K562 (cell line): ENCODE measurements around the gene DNAAF3. TPM values are rescaled to one million over a fixed set of nuclear protein-coding genes. Genes with fewer than 3 reads are reported as not detected.

Experiments
- ATAC-seq: fragments of 200-7000 bp; cut with Tn5 transposase; 3 replicates; pipeline ENCODE4 v1.9.1; 2020; ENCODE audit warnings: moderate library complexity
- BruUV-seq: library from RNA; stranded (reverse); fragments of 400-500 nt; replicated peaks from 2 replicates; lab custom pipeline; 2021; lab: Mats Ljungman, UMichigan
- CTCF ChIA-PET: fragments of 300-600 bp; formaldehyde crosslinking; extraction: SDS; loops from one replicate; lab custom pipeline; 2021; ENCODE audit warnings: low intra/inter-chr PET ratio; lab: Yijun Ruan, JAX
- POLR2A ChIA-PET: fragments of 300-600, 350-650 bp; sonication (Branson Sonifier 250); formaldehyde crosslinking; extraction: SDS; loops from one replicate; lab custom pipeline; 2021; ENCODE audit warnings: antibody characterized with exemption, inconsistent platforms; lab: Yijun Ruan, JAX
- DNase-seq, 4 experiments: peaks; one replicate each; pipeline versions ENCODE4 v3.0.0 to v3.0.0-alpha.2; 2011 to 2018; ENCODE audit warnings: low spot score in 3 of 4, mixed read lengths in 3 of 4; ENCODE audit errors: extremely low read depth in 1 of 4
- FAIRE-seq: peaks from 2 replicates; lab custom pipeline; 2011; peaks lifted over from hg19 to GRCh38; lab: Jason Lieb, UNC
- H2AFZ ChIP-seq: 2 replicates; pipeline ENCODE4 v1.6.0; 2011; ENCODE audit warnings: low read depth, low read length, control low read depth, inconsistent platforms
- H3K27ac ChIP-seq: fragments of 200-600 bp; 3 replicates; pipeline ENCODE4 v1.8.0; 2011; ENCODE audit warnings: low read depth, mild to moderate bottlenecking, control low read depth, inconsistent platforms, low read length, moderate library complexity, mixed read lengths; ENCODE audit errors: extremely low read depth
- H3K27me3 ChIP-seq, 2 experiments: fragments of 300-600 bp in 1 of 2; 2 replicates in 1 of 2; 3 replicates in 1 of 2; pipeline versions ENCODE4 v1.6.0 to v1.8.0; 2011; ENCODE audit warnings: inconsistent platforms in 2 of 2, low read length in 2 of 2, mild to moderate bottlenecking in 1 of 2, mixed read lengths in 1 of 2, moderate library complexity in 1 of 2; ENCODE audit not compliant: control insufficient read depth in 2 of 2, insufficient read depth in 2 of 2
- H3K36me3 ChIP-seq: fragments of 300-600 bp; 3 replicates; pipeline ENCODE4 v1.8.0; 2011; ENCODE audit warnings: mild to moderate bottlenecking, low read length, inconsistent platforms; ENCODE audit not compliant: control insufficient read depth, insufficient read depth
- H3K4me1 ChIP-seq, 2 experiments: fragments of 200-600 bp in 1 of 2; replicated peaks in 1 of 2; 2 replicates in 1 of 2; 3 replicates in 1 of 2; pipeline versions ENCODE4 v1.5.1 to v1.8.0; 2011; ENCODE audit warnings: inconsistent platforms in 2 of 2, low read length in 2 of 2, mild to moderate bottlenecking in 1 of 2, mixed read lengths in 1 of 2, moderate library complexity in 1 of 2; ENCODE audit not compliant: control insufficient read depth in 2 of 2, insufficient read depth in 2 of 2
- H3K4me2 ChIP-seq: 2 replicates; pipeline ENCODE4 v1.6.1; 2011; ENCODE audit warnings: low read length, control low read depth, inconsistent platforms, mixed read lengths; ENCODE audit not compliant: insufficient read depth
- H3K4me3 ChIP-seq: fragments of 200-600 bp; sonication (generic), shearing (Covaris generic); 2 replicates; pipeline ENCODE4 v1.5.1; 2016; ENCODE audit warnings: control low read depth, inconsistent platforms
- H3K79me2 ChIP-seq: fragments of 200-600 bp; 3 replicates; pipeline ENCODE4 v1.8.0; 2011; ENCODE audit warnings: low read length, inconsistent platforms; ENCODE audit not compliant: control insufficient read depth, insufficient read depth
- H3K9ac ChIP-seq, 2 experiments: 2 replicates each; pipeline versions ENCODE4 v1.6.0 to v1.6.1; 2011; ENCODE audit warnings: low read depth in 2 of 2, low read length in 2 of 2, control low read depth in 1 of 2, inconsistent platforms in 1 of 2, mild to moderate bottlenecking in 1 of 2, mixed read lengths in 1 of 2; ENCODE audit not compliant: insufficient read depth in 1 of 2
- H3K9me1 ChIP-seq: one replicate; pipeline ENCODE4 v1.6.0; 2011; ENCODE audit warnings: inconsistent platforms, mild to moderate bottlenecking, low read length, moderate library complexity; ENCODE audit not compliant: control insufficient read depth, insufficient read depth
- H3K9me3 ChIP-seq: replicated peaks from 2 replicates; pipeline ENCODE4 v1.5.1; 2011; ENCODE audit warnings: low read depth, low read length, inconsistent platforms; ENCODE audit not compliant: control insufficient read depth, insufficient read depth
- H4K20me1 ChIP-seq: replicated peaks from 2 replicates; pipeline ENCODE4 v1.6.1; 2011; ENCODE audit warnings: low read length, inconsistent platforms, mixed read lengths; ENCODE audit not compliant: control insufficient read depth, insufficient read depth
- BRD9 ChIP-seq: fragments of 450-650 bp; IDR thresholded peaks from 2 replicates; pipeline ENCODE4 v1.6.1; 2018; ENCODE audit warnings: low read depth; ENCODE audit not compliant: partially characterized antibody
- CREB3 ChIP-seq: fragments of 450-650 bp; conservative IDR thresholded peaks from 2 replicates; pipeline ENCODE4 v1.6.1; 2016; ENCODE audit warnings: missing genetic modification characterization, low read depth, mild to moderate bottlenecking, missing compliant biosample characterization, moderate library complexity
- DEAF1 ChIP-seq: fragments of 450-650 bp; formaldehyde crosslinking; IDR thresholded peaks from 2 replicates; pipeline ENCODE4 v1.4.0; 2020; ENCODE audit warnings: mild to moderate bottlenecking, moderate library complexity
- FUS ChIP-seq: fragments of 200-400 bp; formaldehyde crosslinking; optimal IDR thresholded peaks from 2 replicates; pipeline ENCODE3; 2017; ENCODE audit warnings: low read depth, low read length
- HMG20A ChIP-seq: fragments of 450-650 bp; formaldehyde crosslinking; conservative IDR thresholded peaks from 2 replicates; pipeline ENCODE4 v1.4.0; 2020; ENCODE audit warnings: mild to moderate bottlenecking, mixed read lengths
- HNRNPLL ChIP-seq: fragments of 200-400 bp; formaldehyde crosslinking; IDR thresholded peaks from 2 replicates; pipeline ENCODE4 v1.6.1; 2017; ENCODE audit warnings: low read length, low read depth, mild to moderate bottlenecking; ENCODE audit not compliant: poor library complexity, severe bottlenecking
- NONO ChIP-seq, 2 experiments: fragments of 200-400 bp in 1 of 2; fragments of 450-650 bp in 1 of 2; formaldehyde crosslinking in 1 of 2; IDR thresholded peaks; 2 replicates each; pipeline ENCODE4 v1.6.1; 2017; ENCODE audit warnings: low read depth in 2 of 2, mild to moderate bottlenecking in 2 of 2, moderate library complexity in 2 of 2, low read length in 1 of 2
- RBM25 ChIP-seq: fragments of 200-400 bp; formaldehyde crosslinking; IDR thresholded peaks from 2 replicates; pipeline ENCODE4 v1.6.1; 2018; ENCODE audit warnings: low read length, low read depth, moderate library complexity; ENCODE audit not compliant: severe bottlenecking
- SAFB ChIP-seq: fragments of 200-400 bp; formaldehyde crosslinking; IDR thresholded peaks from 2 replicates; pipeline ENCODE4 v1.6.1; 2017; ENCODE audit warnings: low read depth, low read length, borderline replicate concordance
- TARDBP ChIP-seq: fragments of 450-650 bp; IDR thresholded peaks from 2 replicates; pipeline ENCODE4 v1.6.1; 2016
- TCF7 ChIP-seq: sonication (generic); IDR thresholded peaks from 2 replicates; pipeline ENCODE4 v1.6.1; 2016; ENCODE audit warnings: antibody characterized with exemption, borderline replicate concordance
- ZNF143 ChIP-seq: sonication (generic); formaldehyde crosslinking; IDR thresholded peaks from 2 replicates; pipeline ENCODE4 v1.9.0; 2022; ENCODE audit warnings: mild to moderate bottlenecking, missing genetic modification reagents
- ZZZ3 ChIP-seq: fragments of 450-650 bp; IDR thresholded peaks from 2 replicates; pipeline ENCODE4 v1.6.1; 2016; ENCODE audit warnings: antibody characterized with exemption, mild to moderate bottlenecking, moderate library complexity
- WGBS: fragments of 100-300 bp; shearing (Covaris generic); methylation state at CpG from one replicate; pipeline ENCODE4 v1.1.6; 2016; ENCODE audit warnings: low coverage, mixed read lengths; ENCODE audit not compliant: insufficient coverage; ENCODE audit errors: missing lambda C conversion rate; 5-methylcytosine and 5-hydroxymethylcytosine counted together
- in situ Hi-C: fragments of 300-500 bp; cut with MboI; formaldehyde crosslinking; loops from 4 replicates; pipeline ENCODE4 v1.15.0; 2018; ENCODE audit warnings: inconsistent platforms, mixed read lengths
- intact Hi-C: fragments of 100-400 bp; cut with micrococcal nuclease; formaldehyde crosslinking; loops from 2 replicates; pipeline ENCODE4 v1.14.2; 2022
- polyA plus RNA-seq, 8 experiments: library from polyadenylated mRNA; depleted of rRNA in 4 of 8; stranded (reverse) in 5 of 8; unstranded in 3 of 8; fragments of >200 nt; fragmentation: Nextera tagmentation in 2 of 8; fragmentation: Illumina TruSeq in 1 of 8; extraction: Ambion mirVana in 2 of 8; extraction: Trizol in 1 of 8; gene quantifications; 2 replicates each; pipeline versions ENCODE4 v1.2.1 to v1.2.3, GENCODE V29; 2011 to 2014; ENCODE audit warnings: inconsistent platforms in 1 of 8, missing spikeins in 1 of 8
- total RNA-seq, 7 experiments: library from RNA; depleted of rRNA in 6 of 7; stranded (reverse); fragments of >200 nt in 6 of 7; fragmentation: Illumina TruSeq in 2 of 7; extraction: Trizol in 2 of 7; gene quantifications; 2 replicates each; pipeline versions ENCODE4 v1.2.1 to v1.2.3, GENCODE V29; 2011 to 2021; ENCODE audit warnings: low replicate concordance in 1 of 7

Gene DNAAF3
- total and polyA plus RNA-seq, 9 of the 15 experiments (the other 6 are each of a cell fraction or from before 2014, with no cell fraction given): 21.6 to 61.5 (median 43.0) TPM

- TF ChIP-seq DEAF1 (CRISPR knock-in tag): no peak
Measured at GRCh38 chr19:55119053-55119452, 47.4 kb downstream of the DNAAF3 start (continued).

- FAIRE-seq: no peak
- no peaks in the 10 kb centered on the region for H3K27me3 ChIP-seq
- BruUV-seq: no TSS peak
- POLR2A ChIA-PET: interaction anchor here (0.6 to 1.7 kb wide), 7 partner anchors 9 to 288 kb away, joined by 3 to 9 read pairs (median 4); partner anchors contain the start of gene UBE2S
- peaks cover 29 to 50% of the 10 kb centered on the region in 2 experiments for H3K4me1 ChIP-seq
- intact Hi-C loops (no loop called here), in situ Hi-C loops (no loop called here)
- 55% methylated on average over 22 of the region's 22 CpGs for WGBS
- peak overlapping the region; percentile 87 for H3K4me2 ChIP-seq
- H2AFZ ChIP-seq: peak overlapping the region; percentile 98
- peaks cover 21% of the 10 kb centered on the region for H4K20me1 ChIP-seq
- CTCF ChIA-PET: no interaction called here
- peak overlapping the region; percentile 70 for H3K4me3 ChIP-seq
- H3K9me3 ChIP-seq: no peaks in the 10 kb centered on the region
- H3K27ac ChIP-seq: peak overlapping the region; percentile 91
- peak overlapping the region; percentile 87 to 90; a peak in 3 of 4 replicates for H3K9ac ChIP-seq
- ATAC-seq: peak; percentile 51
- H3K9me1 ChIP-seq: peaks cover 4% of the 10 kb centered on the region
- H3K36me3 ChIP-seq: peaks cover 9% of the 10 kb centered on the region; the same call in 1 of the 3 replicates
- peak; percentile 62 to 87 (median 72) for DNase-seq
- H3K79me2 ChIP-seq: peaks cover 38% of the 10 kb centered on the region
- TF ChIP-seq FUS (no peak), ZZZ3 (no peak), TCF7 (no peak), HNRNPLL (no peak), NONO (IDR thresholded peaks at IDR 0.05; ENCODE audit: low read depth in 2 of 2, low read length in 1 of 2) (no peak), RBM25 (no peak), SAFB (no peak), CREB3 (tag) (peak; percentile 28; the same call in 1 of the 2 replicates), BRD9 (no peak), TARDBP (no peak), ZNF143 (CRISPR knock-in tag) (peak; percentile 76), HMG20A (no peak)
Measured at GRCh38 chr19:55118401-55118991, 47.9 kb downstream of the DNAAF3 start.
